NCI-H187 (cell line): ENCODE results near the gene PDE9A.
"Not testable (repeated sequence)": the region's sequence is repeated elsewhere in the genome, so short reads cannot be mapped to it uniquely, and the experiment has no call there.

Experiments used
- DNase-seq, 2 experiments: peaks; one replicate each; lab custom pipeline; 2025; lab: John Stamatoyannopoulos, UW

Gene PDE9A

DNA sequence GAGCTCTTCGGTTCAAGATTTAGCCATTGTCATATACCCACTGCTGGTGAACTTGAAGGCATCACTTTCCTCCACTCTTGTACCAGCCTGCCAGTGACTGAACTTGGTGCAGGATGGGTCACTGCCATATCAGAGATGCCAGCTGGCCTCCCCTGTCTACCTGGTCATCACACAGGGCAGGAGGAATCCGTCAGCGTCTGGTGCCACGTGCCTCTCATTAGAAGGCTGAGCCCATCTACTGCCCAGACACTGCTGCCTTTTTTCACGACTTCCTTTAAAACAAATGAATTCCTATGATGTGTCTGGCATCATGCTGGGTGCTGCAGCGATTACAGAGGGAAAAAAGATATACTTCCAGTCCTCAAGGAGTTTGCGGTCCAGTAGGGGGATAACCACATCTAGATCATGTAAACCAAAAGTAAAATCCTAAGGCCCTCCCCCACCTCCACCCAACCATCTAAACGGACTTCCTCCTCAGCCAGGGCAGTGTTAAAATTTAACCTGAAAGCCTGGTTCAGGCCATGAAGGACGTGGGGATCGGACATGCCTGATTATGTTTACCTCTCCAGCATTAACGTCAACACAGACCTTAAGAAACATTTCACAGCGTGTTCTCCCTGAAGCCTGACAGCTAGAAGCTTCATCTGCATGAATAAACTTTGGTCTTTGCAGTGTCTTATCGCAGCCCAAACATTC is 29.2 kb upstream of the PDE9A start:
- DNase-seq = no peak

- DNase-seq = no peak
Measured at GRCh38 chr21:42624936-42625335, 28.5 kb upstream of the PDE9A start.

GRCh38 chr21:42626171-42626570 is 27.2 kb upstream of the PDE9A start:
- no peak for DNase-seq

DNA sequence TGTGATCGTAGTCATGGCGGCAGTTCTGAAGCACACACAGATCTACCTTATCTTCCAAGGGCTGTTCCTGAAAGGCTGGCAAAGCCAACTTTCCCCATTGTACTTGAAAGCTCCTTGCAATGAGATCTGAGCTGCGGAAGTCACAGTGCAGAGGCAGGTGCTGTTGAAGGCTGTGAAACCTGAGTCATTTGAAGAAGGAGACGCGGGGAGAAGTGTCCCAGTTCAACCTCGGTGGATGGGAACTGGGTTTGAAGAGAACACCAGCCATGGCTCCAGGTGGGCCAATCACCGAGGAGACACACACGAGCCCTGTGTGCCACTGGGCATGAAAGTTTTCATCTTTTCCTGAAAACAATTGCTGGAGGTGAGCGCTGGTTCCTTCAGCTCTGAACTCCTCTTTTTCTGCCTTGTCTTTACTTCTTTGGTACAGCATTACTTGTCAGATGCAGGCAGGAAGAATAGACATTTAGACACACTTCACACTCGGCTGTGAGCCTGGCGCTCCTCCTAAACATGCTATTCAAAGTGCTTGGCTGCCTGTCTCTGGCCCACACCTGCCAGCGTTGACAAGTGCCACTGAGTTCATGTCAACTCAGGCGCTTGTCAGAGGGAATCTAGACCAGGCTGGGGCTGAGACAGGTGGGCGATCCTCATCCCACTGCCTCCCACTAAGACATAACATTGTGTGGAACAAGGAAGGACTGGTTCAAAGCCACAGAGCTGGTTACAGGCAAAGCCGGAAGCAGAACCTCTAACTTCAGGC is 25.7 kb upstream of the PDE9A start:
- DNase-seq = no peak

GRCh38 chr21:42628466-42629061 is 24.9 kb upstream of the PDE9A start:
- DNase-seq = not testable (repeated sequence)

- DNase-seq = no peak
Measured at GRCh38 chr21:42629933-42630589, 23.4 kb upstream of the PDE9A start.

DNA sequence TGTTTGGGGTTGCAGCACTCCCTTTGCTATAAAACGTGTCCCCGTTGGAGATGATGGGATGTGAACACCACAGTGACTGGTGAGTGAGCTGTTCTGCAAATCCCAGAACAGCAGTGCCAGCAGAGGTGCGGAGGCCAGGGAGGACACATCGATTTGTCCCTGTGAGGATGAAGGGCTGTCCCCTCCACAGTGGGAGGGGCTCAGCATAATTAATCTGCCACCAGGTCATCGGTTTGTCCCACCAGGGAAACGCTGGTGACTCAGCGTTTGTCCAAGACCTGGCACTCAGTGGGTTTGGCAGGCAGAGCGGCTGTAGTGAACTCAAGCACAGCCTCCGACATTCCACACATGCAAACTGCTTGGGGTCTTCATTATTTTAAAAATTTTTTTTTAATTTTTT is 22.8 kb upstream of the PDE9A start:
- no peak for DNase-seq

GRCh38 chr21:42631142-42631541 is 22.3 kb upstream of the PDE9A start:
- no peak for DNase-seq

GRCh38 chr21:42632336-42632751 is 21.1 kb upstream of the PDE9A start:
- DNase-seq = no peak

GRCh38 chr21:42632771-42633690 is 20.4 kb upstream of the PDE9A start:
- no peak for DNase-seq

DNA sequence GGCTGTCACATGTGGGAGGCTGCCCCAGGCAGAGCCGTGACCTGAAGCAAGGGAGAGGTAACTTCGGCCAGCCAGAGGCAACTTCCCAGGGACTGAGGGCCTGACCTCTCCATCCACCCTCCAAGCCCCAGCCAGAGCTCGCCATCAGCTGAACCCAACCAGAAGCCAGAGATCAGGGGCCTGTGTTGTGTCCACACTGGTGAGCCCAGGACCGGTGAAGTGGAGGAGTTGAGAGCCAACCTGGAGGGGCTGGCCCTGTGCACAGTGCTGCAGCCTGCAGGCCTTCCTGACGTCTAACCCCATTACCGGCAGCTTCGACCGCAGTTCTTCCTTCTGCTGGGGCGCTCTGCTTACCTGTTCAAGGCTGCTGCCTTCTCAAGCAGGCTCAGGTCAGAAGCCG is 19.6 kb upstream of the PDE9A start:
- DNase-seq = no peak

- no peak for DNase-seq
Measured at GRCh38 chr21:42635848-42636519, 17.4 kb upstream of the PDE9A start.

DNA sequence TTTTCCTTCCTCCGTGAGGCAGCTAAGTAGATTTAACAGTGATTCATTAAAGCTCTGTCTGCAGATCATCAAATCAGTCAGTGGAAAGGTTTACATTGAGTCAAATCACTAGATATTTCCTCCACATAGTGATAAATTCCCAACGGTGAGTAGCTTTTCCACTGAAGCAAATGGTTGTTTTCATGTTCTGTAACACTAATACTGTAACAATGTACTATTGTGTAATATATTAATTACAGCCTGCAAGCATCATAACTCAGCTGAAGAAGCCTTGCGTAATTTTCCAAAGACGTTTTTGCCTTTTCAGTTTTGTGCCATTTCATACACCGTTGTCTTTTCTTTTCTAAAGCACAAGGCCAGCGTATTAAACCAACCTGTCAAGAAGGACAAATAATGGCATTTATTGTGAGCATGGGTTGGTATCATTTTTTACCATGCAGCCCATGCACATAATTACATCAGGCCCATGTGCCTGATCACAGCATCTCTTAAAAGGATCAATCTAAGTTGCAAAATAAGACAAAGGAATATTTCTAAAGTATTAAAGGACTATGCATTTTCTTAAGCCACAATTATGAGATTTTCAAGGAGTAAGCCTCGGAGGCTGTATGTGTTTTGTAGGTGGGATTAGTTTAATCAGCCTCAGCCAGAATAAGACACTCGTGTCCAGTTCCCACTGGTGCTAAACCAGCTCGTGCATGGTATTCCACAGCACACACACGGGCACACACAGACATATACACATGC is 16.7 kb upstream of the PDE9A start:
- no peak for DNase-seq

- no peak for DNase-seq
Measured at GRCh38 chr21:42637267-42638041, 16.0 kb upstream of the PDE9A start.

DNA sequence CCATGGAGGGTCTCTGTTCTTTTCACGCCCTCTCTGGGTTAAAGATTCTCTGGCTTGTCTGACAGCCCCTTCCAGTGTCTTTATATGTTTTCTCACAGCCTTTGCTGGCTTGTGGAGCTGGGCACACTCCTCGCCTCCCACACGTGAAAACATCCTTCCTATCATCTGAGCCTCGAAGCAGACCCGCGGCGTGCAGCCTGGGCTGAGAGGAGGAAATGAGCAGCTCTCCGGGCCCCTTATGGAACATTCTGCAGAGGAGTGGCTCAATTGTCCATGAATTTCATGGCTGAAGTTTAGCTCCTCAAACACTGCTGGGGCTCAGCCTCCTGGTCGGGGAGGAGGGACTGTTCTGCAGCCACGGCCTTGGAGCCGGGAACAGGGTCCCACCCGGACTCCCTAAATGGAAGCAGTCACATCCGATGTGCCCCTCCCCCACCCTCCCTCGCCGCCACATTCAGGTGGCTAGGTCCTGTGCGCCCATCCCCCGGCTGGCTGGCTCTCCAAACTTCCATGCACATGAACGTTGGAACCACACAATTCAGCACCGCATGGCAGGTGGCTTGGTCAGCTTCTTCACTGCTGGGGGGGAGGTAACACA is 15.1 kb upstream of the PDE9A start:
- no peak for DNase-seq

DNA sequence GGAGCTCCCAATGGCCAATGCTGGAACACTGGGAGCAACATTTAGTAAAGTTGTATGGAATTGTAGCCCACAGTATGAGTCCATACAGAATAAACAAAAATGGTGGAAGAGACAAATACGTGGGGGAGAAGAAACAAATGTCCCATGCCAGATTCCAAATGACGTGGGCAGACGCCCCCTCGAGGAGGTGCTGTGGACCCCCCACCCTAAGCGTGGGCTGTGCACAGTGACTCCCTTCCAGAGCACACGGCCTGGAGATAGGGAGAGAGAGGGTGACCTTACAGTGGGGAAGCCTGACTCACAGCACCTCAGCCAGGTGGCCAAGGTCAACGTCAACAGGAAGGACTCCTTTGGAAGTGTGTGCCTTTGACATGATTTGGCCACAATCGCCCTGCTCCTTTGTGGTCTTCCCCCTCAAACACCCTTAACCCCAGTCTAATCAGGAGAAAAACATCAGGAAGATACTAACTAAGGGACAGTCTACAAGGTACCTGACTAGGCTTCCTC is 13.7 kb upstream of the PDE9A start:
- no peak for DNase-seq

DNA sequence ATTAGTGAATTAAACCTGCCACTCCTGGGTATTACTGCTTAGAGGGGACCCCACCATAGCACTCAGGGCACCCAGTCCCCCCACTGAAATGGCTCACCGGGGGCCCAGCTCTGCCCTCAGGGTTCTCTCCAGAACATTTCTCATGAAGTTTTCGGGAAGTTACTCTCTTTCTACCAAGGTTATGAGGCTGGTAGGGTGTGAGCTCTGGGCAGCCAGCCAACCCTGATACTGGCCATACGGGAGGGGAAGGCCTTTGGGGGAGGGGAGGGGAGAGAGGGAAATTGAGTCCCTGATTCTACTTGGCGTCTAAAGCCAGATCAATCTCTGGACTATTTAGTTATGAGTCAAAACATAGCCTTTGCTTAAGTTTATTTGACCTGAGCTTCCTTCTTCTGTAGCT is 12.9 kb upstream of the PDE9A start:
- no peak for DNase-seq

DNA sequence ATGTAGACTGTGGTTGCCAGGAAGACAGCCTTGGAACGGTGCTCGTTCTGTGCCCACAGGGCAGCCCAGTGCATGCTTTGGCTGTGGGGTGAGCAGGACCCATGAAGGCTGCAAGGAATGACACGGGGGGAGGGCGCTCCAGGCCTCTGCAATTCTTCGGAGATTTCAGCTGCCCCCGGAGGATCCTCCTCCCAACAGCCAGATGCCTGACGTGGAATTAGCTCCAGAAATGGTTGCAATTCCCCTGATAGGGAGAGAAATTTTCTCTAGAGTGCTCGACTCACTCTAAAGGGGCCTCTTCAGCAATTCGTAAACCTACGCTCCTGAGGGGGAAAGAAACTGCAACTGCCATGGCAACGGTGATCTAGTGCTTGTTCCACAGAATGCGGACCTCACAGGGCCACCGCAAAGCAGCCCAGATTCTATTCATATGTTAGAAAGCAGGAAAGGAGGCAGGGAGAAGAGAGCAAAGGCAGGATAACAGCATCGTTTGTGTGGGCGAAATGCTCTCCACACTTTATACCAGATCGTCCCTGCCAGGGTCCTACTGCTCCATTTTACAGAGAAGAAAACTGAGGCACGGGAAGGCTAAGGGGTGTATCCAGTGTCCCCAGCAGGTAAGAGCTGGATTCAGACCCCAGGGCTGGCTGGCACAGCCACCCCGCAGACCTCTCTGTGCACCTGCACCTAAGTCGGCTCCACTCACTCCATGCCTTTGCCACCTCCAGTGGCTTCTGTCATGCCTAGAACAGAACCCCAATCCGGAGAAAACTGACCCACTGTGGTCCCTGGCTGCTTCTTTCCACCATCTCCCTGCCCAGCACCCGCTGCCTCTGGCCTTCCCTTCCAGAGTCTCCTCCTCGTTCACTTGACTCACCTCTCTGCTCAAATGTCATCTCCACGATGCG is 11.9 kb upstream of the PDE9A start:
- no peak for DNase-seq
